ENCODE data around the gene NTSR2.

NTSR2 gene

DNA sequence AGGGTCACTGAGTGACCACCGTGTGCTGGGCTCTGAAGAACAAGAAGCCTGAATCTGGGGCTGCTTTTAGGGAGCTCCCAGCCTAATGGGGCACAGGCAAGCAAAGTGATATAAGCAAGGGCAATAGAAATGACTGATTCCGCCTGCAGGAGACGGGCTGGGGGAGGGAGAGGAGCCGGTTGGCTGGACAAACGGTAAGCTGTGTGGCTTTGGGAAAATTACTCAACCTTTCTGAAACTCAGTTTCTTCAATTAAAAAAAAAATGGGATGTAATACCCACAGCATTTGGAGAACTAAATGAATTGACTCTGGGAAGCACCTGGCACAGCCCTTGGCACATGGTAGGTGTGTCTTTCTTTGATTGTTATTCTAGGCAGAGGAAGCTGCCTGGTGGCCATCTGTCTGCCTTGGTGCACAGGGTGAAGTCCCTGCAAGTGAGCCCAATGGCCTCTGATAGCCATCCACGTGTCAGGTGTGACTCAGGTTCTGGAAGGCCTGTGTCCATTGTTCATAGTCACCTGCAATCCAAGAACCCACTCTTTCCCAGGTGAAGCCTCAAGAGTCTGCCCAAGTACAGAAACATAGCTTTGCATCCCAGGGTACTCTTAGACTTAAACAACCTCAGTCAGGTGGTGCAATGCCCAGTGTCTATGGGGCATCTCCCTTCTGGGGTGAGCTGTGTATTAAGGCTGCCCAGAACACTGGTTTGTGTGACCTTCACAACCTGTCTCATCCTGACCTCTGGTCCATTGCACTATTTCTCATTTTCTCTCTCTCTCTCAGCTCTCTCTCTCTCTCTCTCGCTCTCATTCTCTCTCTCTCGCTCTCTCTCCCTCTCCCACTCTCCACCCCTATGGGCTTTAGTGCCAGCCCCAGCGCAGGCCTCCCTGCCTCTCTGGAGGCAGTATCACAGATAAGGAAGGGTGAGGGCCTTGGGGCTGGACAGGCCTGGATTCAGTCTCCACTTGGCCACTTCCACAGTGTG lies 30.0 kb upstream of the NTSR2 start:
- DNase-seq (ENCODE audit: low read depth in 2 of 2) = no peak

DNA sequence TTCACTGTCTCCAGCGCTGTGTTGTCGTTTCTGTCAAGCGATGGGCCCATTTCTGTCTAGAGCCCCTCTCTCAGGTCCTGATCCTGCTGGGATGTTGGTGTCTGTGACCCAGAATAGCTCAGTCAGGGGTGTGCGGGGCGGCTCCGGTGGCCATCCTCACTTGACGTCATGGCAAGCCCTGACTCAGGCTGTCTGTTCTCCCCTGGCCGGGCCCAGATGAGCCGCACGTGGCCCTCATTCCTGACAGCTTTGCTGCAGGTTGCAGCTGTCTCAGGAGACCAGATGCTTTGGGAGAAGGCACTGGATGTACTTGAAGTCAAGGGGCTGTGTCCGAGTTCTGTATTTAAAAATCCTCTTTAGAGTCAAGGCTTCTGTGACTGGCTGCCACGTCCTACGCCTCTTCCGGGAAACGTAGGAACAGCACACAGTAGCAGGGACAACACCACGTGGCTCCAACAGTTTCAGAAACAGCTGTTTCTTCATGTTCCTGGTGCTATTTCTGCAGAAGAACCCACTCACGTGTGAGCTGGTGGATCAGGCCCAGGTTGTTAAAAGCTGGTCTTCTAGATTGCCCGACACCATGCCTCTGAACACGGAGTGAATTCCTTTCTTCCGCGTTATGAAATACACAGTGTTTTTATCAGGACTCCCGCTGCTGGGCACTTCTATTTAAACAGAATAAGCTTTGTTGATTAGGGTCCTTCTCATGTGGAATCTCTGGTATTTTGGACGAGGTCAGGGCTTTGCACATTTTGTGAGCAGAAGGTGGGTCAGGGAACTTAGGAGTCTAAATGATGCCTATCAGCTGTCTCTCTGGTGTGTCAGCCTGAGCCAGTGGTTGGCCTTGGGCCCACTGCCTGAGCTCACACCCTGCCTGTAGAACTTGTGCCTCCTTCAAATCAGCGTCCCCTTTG lies 28.3 kb upstream of the NTSR2 start:
- DNase-seq (ENCODE audit: low read depth in 2 of 2) = no peak

DNA sequence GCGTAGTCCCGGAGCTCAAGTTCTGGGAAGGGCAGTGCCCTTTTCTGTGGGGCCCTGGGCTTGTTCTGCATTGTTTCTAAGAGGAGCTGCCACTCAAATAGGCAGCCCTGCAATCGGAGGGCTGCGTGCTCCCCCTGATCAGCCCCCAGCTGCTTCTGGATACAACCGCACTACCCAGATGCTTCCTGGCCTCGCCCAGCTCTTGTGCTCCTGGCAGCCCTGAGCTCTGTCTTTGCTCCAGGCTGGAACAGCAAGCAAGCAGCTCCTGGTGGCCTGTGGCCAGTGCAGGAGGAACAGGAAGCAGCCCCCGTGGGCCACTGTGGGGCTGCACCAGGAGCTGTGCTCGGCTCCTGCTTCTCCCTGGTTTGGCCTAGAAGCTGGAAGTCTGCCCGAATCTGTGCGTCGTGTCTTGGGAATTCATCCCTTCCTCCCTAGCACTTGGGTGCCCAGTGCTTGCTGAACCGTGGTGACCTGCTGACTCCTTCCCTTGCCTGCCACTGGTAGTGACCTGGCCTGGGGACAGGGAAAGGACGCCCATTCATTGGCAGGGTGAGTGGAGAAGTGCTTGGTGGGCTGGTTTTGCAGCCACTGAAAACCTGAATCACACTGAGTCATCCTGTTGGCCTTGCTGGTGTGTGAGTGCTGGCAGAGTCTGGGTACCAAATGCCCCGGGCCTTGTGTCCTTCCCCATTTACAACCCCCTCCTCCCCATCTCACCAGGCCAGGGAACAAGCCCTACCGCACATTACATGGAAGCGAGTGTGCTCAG lies 27.3 kb upstream of the NTSR2 start:
- DNase-seq (ENCODE audit: low read depth in 2 of 2) = no peak

DNA sequence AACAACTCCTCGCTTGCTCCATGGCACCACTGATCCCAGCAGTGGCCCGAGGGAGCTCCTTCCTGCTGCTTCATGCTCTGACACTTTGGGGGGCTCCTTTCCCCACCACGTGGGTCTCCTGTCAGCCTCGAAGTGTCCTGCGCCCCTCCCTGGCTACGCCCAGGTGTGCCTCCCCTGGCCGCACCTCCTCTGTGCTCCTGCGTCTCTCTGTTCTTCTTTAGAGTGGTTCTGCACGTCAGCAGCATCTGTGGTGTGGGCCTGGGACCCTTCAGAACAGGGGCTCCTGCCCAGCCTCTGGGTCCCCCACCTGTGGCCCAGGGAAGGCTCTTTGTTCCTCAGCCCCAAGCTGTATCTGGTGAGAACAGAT lies 26.7 kb upstream of the NTSR2 start:
- no peak for DNase-seq (ENCODE audit: low read depth in 2 of 2)

DNA sequence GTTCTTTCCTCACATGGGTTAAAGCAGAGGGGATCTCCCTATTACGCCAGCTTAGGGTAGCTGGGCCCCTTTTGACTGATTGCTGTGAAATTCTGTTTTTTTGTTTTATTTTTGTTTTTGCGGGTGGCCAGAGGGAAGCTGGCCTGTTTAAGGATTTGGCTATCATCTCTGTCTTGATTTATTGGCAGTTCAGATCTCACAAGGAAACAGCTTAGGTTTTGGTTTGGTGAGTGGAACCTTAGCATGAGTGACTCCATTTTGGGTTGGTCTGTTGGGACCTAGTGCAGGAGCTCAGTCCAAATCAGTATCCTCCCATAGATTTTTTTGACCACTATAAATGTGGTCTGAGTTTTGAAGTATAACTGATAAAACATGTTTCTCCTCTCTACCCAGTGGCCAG lies 25.6 kb upstream of the NTSR2 start:
- DNase-seq (ENCODE audit: low read depth in 2 of 2) = no peak

DNA sequence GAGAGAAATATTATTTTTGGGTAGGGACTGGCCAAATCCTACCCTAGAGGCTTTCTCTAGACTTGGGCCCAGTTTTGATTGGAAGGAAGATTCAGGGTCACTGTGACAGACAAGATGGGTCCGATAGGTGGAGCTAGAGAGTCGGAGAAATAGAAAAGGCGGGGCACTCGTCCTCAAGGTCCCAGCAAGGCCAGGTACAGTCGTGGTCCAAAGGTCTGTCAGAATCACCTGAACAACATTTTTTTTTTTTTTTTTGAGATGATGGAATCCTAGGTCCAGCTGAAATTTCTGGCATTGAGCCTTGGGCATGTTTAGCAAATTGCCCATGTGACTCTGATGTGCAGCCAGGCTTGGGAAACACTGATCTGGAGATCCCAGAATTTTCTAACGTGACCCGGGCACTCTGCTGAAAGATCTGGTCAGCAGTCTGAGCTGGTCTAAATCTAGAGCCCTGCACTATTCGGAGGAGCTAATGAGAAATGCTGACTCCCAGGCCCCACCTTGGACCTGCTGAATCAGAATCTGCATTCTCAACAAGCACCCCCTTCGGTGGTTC lies 23.0 kb upstream of the NTSR2 start:
- DNase-seq (ENCODE audit: low read depth in 2 of 2) = peak; percentile 24 to 37

DNA sequence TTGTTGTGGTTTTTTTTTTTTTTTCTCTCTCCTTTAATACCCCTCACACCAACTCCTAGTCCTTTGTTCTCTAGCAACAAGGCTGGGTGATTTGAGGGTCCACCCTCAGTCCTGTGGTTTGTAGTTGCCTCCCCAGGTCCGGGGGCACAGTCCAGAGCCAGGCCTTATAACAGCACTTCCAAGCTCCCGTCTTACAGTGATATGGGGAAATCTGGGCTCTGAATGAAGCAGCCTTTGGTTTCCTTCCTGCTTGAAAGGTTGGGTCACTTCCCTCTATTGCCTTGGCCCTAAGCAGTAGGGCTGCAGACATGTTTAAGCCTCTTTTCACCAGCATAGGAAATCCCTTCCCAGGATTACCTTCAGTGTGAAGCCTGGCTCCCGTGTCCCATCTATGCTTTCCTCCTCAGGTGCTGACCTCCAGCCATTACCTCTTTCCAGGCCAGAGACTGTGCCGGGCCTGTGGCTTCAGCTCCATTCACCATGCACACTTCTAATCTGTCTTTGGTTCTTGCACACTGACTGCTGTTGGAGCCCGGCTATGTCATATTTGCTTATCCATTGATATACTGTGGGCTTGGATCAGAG lies 21.2 kb upstream of the NTSR2 start:
- no peak for DNase-seq (ENCODE audit: low read depth in 2 of 2)

DNA sequence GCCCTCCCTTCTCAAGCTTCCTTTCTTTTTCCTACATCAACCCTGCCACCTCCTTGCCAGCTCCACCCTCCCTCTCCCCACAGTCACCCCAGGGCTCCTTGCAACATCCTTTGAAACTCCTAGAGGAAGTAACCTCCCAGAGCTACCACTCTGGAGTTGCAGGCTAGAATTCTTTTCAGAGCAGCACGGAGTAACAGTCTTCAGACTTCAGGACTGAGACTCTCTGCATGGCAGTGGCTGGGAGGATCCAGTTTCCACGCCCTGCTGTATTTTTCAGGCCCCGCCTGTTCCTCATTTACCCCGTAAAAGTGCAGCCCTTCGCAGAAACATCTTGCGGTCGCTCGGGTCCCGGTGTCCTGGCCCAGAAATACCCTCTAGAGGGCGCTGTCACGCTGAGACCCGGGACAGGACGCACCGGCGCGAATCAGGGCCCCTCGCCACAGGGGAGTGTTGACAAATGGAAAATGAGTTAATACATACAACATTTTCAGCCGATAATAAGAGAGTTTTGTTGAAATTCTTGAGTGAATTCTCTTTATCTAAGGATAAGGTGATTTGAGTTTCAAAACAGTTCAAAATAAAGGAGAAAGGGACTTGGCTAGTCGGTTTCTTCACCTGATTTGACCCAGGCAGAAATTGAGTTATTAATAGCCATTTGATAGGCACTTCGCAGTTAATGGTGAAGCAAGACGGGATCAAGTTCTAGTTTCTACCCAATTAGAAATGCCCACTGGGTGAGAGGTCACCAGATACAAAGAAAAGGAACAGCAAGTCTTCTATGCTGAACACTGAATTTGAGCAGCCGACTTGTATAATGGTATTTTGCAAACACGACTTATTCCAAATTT lies 18.5 kb upstream of the NTSR2 start:
- peak; percentile 62 to 67 for DNase-seq (ENCODE audit: low read depth in 2 of 2)

DNA sequence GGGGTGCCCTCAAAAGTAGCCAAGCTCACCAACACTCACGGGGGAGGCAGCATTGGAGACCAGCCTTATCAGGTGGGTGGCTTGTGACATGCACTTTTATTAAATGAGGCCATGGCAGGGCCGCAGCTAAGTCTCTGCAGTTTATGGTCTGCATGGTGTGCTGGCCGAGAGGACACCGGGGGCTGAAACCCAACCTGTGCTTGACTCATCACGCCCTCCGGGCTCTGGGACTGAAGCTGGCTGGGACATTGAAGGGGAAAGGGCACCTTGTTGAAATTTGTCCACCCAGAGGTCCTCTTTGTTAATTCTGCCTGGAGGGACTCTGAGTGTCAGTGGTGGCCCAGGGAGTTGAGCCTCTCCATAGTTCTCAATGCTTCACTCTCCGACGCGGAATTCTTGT lies 17.7 kb upstream of the NTSR2 start:
- no peak for DNase-seq (ENCODE audit: low read depth in 2 of 2)

DNA sequence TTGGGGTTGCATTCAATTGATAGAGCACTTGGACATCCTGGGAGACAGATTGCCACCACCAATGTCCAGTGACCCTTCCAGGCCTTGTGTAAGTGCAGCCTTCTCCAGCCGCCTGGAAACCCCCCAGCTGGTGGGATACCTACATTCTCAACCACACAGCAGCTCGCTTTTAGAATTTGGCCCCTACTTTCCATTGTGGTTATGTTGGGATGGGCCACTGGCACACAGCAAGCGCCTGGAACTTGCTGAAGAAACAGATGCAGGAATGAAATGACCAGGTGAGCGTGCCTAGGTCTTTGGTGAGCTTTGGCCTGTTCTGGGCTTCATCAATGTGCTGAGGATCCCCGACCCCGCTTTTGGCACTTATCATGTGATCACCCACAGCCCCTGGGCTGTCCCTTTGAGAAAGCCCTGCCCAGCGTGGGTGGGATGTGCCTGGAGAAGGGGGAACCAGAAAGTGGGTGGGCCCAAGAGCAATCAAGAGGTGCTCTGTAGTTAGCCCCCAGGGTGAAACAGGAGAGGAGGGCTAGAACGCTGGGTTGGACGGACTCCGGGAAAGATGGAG lies 16.0 kb upstream of the NTSR2 start:
- no peak for DNase-seq (ENCODE audit: low read depth in 2 of 2)

DNA sequence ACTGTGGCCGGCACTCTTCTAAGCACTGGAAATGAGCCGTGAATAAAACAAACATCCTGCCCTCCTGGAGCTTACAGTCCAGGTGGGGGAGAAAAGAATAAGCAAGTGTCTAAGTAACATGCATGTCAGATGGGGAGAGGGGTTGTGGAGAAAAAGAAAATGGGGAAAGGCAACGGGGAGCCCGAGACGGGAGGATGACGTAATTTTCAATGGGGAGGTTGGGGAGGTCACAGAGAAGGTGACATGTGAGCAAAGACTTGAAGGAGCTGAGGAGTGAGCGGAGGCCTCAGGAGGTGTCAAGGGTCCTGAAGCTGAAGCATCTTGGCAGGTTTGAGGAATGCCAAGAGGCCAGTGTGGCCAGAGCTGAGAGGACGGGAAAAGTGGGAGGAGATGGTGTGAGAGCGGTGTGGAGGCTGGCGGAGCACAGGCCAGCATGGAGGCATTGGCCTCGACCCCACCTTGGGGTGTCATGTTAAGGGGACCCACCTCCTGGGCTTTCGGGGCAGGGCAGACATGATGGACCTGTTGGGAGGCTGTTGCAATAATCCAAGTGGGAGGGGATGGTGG lies 15.0 kb upstream of the NTSR2 start:
- no peak for DNase-seq (ENCODE audit: low read depth in 2 of 2)

DNA sequence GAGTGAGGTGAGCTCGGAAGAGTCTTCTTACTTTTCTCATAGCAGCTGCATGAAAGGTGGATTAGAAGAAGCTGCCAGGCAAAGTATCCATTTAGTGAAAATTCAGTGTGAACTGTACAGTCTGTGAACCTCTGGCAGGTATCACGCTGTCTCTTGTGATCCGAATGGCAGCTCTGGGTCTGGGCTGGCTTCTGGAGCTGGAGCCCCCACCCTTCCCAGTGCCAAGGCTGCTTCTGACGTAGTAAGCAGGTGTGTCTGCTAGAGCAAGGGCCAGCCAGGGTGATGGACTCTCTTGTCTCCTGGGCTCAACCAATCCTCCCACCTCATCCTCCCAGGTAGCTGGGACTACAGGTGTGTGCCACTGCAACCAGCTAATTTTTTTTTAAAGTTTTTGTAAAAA lies 14.0 kb upstream of the NTSR2 start:
- no peak for DNase-seq (ENCODE audit: low read depth in 2 of 2)

DNA sequence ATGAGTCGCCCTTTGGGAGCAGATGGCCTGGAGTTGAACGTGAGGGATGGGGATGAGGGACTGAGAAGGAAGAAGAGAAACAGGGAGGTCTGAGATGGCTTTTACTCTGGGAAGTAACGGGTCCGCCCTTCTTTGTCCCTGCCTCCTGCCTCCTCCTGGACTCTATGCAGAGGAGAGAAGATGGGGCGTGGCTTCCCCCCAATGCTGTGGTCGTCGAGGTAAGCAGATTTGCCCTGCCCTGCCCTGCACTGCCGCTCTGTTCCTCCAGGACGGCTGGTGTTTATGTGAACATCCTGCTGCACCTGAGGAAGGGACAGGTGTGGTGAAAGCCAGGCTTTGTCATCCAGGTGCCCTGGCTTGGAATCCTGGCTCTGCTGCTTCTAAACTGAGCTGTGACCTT lies 13.5 kb upstream of the NTSR2 start:
- DNase-seq (ENCODE audit: low read depth in 2 of 2) = no peak

DNA sequence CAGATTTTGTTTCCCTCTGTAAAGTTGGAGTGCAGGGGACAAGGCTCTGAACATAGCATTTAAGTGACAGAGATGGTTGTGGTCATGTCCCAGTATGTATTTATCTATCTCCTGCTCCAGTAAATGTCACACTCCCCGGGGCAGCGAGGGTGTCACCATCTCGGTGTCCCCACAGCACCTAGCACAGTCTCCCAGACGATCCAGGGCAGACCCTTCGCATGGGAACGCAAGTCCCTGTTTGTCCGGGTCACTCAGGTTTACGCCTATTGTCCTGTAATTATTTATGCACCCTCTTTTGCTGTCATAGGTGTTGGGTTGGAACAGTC lies 12.6 kb upstream of the NTSR2 start:
- DNase-seq (ENCODE audit: low read depth in 2 of 2) = no peak

DNA sequence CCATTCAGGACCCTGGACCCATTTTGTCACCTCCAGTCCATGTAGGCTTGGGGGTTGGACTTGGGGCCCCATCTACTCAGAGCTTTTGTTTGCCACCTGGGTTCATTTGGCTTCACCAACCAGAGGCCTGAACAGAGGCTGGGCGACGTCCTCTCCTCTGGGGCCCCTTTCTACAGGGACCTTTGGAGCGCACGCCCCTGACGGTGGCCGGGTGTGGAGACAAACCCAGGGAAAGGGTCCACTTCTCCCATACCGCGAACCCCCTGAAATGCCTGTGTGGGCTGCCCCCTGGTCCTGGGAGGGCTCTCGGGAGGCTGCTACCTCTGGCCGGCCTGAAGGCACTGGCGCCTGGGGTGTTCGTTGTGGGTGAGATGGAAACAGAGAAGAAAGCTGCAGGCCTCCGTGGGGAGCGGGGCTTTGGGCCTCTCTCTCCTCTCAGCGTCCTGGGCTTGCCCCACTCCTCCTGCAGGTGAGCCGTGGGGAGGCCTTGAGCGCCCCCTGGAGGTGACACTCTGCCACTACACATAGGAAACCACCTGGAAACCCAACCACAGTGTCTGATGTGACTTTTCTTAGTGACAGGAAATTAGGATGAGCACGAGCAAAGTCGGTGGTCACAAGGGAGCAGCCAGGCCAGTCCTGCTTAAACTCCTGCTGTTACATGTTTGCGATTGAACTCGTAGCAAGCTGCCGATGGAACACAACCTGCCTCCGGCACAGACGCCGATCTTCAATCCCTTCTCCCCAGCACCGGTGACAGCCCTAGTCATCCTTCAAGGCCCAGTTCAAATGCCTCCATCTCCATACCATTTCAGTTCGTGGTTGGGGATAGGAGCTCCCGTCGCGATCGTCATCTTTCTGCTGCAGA lies 12.0 kb upstream of the NTSR2 start:
- no peak for DNase-seq (ENCODE audit: low read depth in 2 of 2)

DNA sequence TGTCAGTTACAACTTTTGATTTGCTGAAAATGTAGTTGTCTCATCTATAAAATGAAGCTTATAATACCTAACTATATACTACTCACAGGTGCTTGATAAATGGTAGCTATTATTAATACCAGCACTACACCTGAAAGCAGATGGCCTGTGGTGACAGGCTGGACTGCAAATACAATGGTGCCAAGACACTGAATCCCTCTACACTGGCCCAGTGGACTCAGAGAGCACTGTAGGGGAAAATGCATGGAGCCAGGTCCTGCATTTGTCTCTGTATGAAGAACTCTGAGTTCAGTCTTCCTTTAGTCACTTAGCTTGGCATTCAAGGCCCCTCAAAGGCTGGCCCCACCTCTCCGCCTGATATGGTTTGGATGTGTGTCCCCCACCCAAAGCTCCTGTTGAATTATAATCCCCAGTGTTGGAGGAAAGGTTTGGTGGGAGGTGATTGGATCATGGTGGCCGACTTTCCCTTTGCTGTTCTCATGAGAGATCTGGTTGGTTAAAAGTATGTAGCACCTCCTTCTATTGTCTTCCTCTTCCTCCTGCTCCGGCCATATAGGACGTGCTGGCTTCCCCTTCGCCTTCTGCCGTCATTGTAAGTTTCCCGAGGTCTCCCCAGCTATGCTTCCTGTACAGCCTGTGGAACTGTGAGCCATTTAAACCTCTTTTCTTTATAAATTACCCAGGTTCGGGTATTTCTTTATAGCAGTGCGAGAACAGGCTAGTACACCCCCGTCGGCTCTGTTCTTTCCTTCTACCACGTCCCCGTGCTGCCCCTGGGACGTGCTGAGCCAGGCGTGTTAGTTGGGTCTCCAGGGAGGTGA lies 11.1 kb upstream of the NTSR2 start:
- no peak for DNase-seq (ENCODE audit: low read depth in 2 of 2)

DNA sequence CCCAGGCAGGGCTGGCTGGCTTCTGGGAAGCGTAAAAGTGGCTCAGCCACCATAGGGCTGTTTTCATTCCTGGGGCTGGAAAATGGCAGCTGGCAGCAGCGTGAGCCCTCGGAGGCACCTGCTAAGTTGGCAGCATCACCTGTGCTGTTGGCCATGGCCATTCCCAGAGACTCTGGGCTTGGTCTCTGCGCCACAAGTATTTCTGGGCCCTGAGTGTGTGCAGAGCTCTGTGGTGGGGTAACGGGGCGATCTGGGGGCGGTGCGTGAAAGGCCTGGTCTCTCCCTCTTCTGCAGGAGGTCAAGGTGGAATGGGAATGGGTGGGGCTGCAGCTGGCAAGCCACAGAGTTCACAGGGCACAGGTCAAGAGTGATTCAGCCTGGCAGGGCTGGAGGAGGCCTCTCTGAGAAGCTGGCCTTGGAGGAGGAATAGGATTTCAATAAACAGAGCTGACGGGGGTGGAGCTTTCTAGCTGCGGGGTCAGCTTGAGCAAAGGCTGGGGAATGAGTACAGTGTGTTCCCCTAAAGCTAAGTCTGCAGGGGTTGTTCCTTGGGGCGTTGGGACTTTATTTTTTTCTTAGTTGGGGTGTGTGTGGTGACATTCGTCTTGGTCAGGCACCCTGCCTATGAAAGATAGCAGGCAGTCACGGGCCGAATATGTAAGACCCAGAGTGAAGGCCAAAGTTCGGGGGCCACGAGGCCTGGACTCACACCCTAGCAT lies 10.3 kb upstream of the NTSR2 start:
- no peak for DNase-seq (ENCODE audit: low read depth in 2 of 2)

Data from stimulated activated CD8-positive, alpha-beta memory T cell treated with anti-CD3 and anti-CD28 coated beads, Interleukin-2, amount 100 ng/mL, for 1 hour (primary cell).